Measurements from ENCODE around the gene MLLT3. TPM values are rescaled to one million over a fixed set of nuclear protein-coding genes. Genes with fewer than 3 reads are reported as not detected.

The MLLT3 gene
- total RNA-seq, 6 experiments from 2014 or later, result 0.43 to 2.5 (median 1.2) TPM

DNA sequence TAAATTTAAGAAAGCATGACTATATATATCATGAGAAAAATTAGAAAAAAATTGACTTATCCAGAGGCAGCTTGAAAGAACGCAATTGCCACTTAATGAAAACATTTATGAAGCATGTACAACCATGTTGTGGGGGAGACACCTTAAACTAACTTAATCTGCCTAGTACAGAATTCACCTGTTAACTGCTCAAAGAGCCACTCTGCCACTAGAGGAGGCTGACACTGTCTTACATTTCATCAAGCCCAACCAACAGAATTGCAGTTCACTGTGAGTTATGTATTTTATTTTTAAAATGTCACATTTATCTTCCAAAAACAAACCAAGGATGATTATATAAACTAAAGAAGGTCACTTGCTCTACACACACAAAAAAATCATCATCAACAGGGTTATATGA, 252.9 kb downstream of the MLLT3 start:
- TF ChIP-seq, protein P1, sequence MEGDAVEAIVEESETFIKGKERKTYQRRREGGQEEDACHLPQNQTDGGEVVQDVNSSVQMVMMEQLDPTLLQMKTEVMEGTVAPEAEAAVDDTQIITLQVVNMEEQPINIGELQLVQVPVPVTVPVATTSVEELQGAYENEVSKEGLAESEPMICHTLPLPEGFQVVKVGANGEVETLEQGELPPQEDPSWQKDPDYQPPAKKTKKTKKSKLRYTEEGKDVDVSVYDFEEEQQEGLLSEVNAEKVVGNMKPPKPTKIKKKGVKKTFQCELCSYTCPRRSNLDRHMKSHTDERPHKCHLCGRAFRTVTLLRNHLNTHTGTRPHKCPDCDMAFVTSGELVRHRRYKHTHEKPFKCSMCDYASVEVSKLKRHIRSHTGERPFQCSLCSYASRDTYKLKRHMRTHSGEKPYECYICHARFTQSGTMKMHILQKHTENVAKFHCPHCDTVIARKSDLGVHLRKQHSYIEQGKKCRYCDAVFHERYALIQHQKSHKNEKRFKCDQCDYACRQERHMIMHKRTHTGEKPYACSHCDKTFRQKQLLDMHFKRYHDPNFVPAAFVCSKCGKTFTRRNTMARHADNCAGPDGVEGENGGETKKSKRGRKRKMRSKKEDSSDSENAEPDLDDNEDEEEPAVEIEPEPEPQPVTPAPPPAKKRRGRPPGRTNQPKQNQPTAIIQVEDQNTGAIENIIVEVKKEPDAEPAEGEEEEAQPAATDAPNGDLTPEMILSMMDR (IDR thresholded peaks at IDR 0.05), result no peak
- no peak for TF ChIP-seq POLR2A (IDR thresholded peaks at IDR 0.05)
- no peaks in the 10 kb centered on the region for H3K4me1 ChIP-seq
- 70% methylated on average over 1 of the region's 1 CpG for WGBS (ENCODE audit: insufficient coverage, low coverage, low lambda C conversion rate, missing lambda C conversion rate)
- ATAC-seq, result no peak
- no peak for DNase-seq
- H3K27me3 ChIP-seq, result no peaks in the 10 kb centered on the region
- H3K36me3 ChIP-seq, result no peaks in the 10 kb centered on the region
- H3K27ac ChIP-seq, result no peak overlapping the region
- no peaks in the 10 kb centered on the region for H3K9me3 ChIP-seq
- intact Hi-C loops (cut with DNase I), result no loop called here
- H3K4me3 ChIP-seq, result no peak overlapping the region

GRCh38 chr9:20367855-20368254, 254.4 kb downstream of the MLLT3 start:
- no peak overlapping the region for H3K27ac ChIP-seq
- no peak overlapping the region for H3K4me3 ChIP-seq
- H3K4me1 ChIP-seq, result no peaks in the 10 kb centered on the region
- intact Hi-C loops (cut with DNase I), result no loop called here
- TF ChIP-seq, protein P1 (IDR thresholded peaks at IDR 0.05), result no peak
- no peak for TF ChIP-seq POLR2A (IDR thresholded peaks at IDR 0.05)
- ATAC-seq (no peak), DNase-seq (no peak)
- H3K36me3 ChIP-seq, result no peaks in the 10 kb centered on the region
- H3K27me3 ChIP-seq, result no peaks in the 10 kb centered on the region
- 88% methylated on average over 3 of the region's 3 CpGs for WGBS (ENCODE audit: insufficient coverage, low coverage, low lambda C conversion rate, missing lambda C conversion rate)
- H3K9me3 ChIP-seq, result no peaks in the 10 kb centered on the region

- H3K9me3 ChIP-seq, result no peaks in the 10 kb centered on the region
- H3K4me1 ChIP-seq, result no peaks in the 10 kb centered on the region
- H3K4me3 ChIP-seq, result no peak overlapping the region
- TF ChIP-seq POLR2A (IDR thresholded peaks at IDR 0.05), result no peak
- TF ChIP-seq, protein P1 (IDR thresholded peaks at IDR 0.05), result no peak
- no peaks in the 10 kb centered on the region for H3K27me3 ChIP-seq
- intact Hi-C loops (cut with DNase I), result loop anchor here in 1 of 2 donors (5.0 kb wide), 1 partner anchor 577 kb away; no protein-coding TSS in a partner anchor
- ATAC-seq (no peak), DNase-seq (no peak)
- no peaks in the 10 kb centered on the region for H3K36me3 ChIP-seq
- WGBS (ENCODE audit: insufficient coverage, low coverage, low lambda C conversion rate, missing lambda C conversion rate), result 62% methylated on average over 3 of the region's 3 CpGs
- H3K27ac ChIP-seq, result no peak overlapping the region
Observed at GRCh38 chr9:20364959-20365358, 257.3 kb downstream of the MLLT3 start.

- ATAC-seq (no peak), DNase-seq (no peak)
- TF ChIP-seq POLR2A (IDR thresholded peaks at IDR 0.05), result no peak
- TF ChIP-seq, protein P1 (IDR thresholded peaks at IDR 0.05), result no peak
- Histone ChIP-seq H3K27me3 (no peaks in the 10 kb centered on the region), H3K9me3 (no peaks in the 10 kb centered on the region), H3K36me3 (no peaks in the 10 kb centered on the region), H3K4me1 (no peaks in the 10 kb centered on the region), H3K4me3 (no peak overlapping the region), H3K27ac (no peak overlapping the region)
- 82% methylated on average over 4 of the region's 4 CpGs for WGBS (ENCODE audit: insufficient coverage, low coverage, low lambda C conversion rate, missing lambda C conversion rate)
- intact Hi-C loops (cut with DNase I), result loop anchor here in 1 of 2 donors (5.0 kb wide), 1 partner anchor 579 kb away; no protein-coding TSS in a partner anchor
Observed at GRCh38 chr9:20363233-20363632, 259.1 kb downstream of the MLLT3 start.

All from right lobe of liver (tissue), 6 donors.